SK-N-SH treated with all-trans-retinoic acid at 6 μM for 48 hours (cell line): Measurements from ENCODE around the gene GCSAM.

ENCODE experiments used
- ARNTL ChIP-seq: fragments of 450-650 bp; formaldehyde crosslinking; IDR thresholded peaks from 2 replicates; pipeline ENCODE4 v1.5.0; 2020; ENCODE audit warnings: low read depth, mild to moderate bottlenecking, moderate library complexity, borderline replicate concordance
- BACH2 ChIP-seq: fragments of 250-450 bp; sonication (Bioruptor Pico); IDR thresholded peaks from 2 replicates; pipeline ENCODE4 v1.9.0; 2021; ENCODE audit warnings: mild to moderate bottlenecking, borderline replicate concordance
- CREB5 ChIP-seq: fragments of 250-450 bp; sonication (Bioruptor Pico); IDR thresholded peaks from 2 replicates; pipeline ENCODE4 v1.5.1; 2020; ENCODE audit warnings: low read depth, mild to moderate bottlenecking, moderate library complexity
- ISL1 ChIP-seq: fragments of 250-450 bp; sonication (Bioruptor Pico); IDR thresholded peaks from 2 replicates; pipeline ENCODE4 v2.1.2; 2022; ENCODE audit warnings: mild to moderate bottlenecking, moderate library complexity
- RARB ChIP-seq: fragments of 250-450 bp; sonication (Bioruptor Pico); IDR thresholded peaks from 2 replicates; pipeline ENCODE4 v1.8.0; 2021; ENCODE audit warnings: mild to moderate bottlenecking, moderate library complexity
- ZC3H10 ChIP-seq: fragments of 250-450 bp; sonication (Bioruptor Pico); IDR thresholded peaks from 2 replicates; pipeline ENCODE4 v1.5.1; 2021; ENCODE audit warnings: mild to moderate bottlenecking, moderate library complexity
- ZFP3 ChIP-seq: fragments of 250-450 bp; sonication (Bioruptor Pico); IDR thresholded peaks from 2 replicates; pipeline ENCODE4 v1.5.0; 2020; ENCODE audit warnings: mild to moderate bottlenecking, moderate library complexity
- ZFP30 ChIP-seq: fragments of 450-650 bp; formaldehyde crosslinking; IDR thresholded peaks from 2 replicates; pipeline ENCODE4 v1.5.0; 2022; ENCODE audit warnings: mild to moderate bottlenecking, moderate library complexity
- ZNF8 ChIP-seq: fragments of 450-650 bp; formaldehyde crosslinking; IDR thresholded peaks from 2 replicates; pipeline ENCODE4 v1.5.0; 2020; ENCODE audit warnings: mild to moderate bottlenecking, moderate library complexity
- TF ChIP-seq, protein P1 (sequence below): fragments of 250-450 bp; sonication (Bioruptor Pico); IDR thresholded peaks from 2 replicates; pipeline ENCODE4 v1.8.0; 2020; ENCODE audit warnings: mild to moderate bottlenecking, moderate library complexity, borderline replicate concordance
- TF ChIP-seq, protein P2 (sequence below): fragments of 250-450 bp; sonication (Bioruptor Pico); IDR thresholded peaks from 2 replicates; pipeline ENCODE4 v1.5.0; 2020; ENCODE audit warnings: mild to moderate bottlenecking, moderate library complexity
- TF ChIP-seq, protein P3 (sequence below): fragments of 250-450 bp; sonication (Bioruptor Pico); IDR thresholded peaks from 2 replicates; pipeline ENCODE4 v1.5.1; 2021; ENCODE audit warnings: mild to moderate bottlenecking, moderate library complexity

- TF ChIP-seq, protein P1, sequence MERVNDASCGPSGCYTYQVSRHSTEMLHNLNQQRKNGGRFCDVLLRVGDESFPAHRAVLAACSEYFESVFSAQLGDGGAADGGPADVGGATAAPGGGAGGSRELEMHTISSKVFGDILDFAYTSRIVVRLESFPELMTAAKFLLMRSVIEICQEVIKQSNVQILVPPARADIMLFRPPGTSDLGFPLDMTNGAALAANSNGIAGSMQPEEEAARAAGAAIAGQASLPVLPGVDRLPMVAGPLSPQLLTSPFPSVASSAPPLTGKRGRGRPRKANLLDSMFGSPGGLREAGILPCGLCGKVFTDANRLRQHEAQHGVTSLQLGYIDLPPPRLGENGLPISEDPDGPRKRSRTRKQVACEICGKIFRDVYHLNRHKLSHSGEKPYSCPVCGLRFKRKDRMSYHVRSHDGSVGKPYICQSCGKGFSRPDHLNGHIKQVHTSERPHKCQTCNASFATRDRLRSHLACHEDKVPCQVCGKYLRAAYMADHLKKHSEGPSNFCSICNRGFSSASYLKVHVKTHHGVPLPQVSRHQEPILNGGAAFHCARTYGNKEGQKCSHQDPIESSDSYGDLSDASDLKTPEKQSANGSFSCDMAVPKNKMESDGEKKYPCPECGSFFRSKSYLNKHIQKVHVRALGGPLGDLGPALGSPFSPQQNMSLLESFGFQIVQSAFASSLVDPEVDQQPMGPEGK (CRISPR knock-in tag), result no peak
- TF ChIP-seq, protein P2, sequence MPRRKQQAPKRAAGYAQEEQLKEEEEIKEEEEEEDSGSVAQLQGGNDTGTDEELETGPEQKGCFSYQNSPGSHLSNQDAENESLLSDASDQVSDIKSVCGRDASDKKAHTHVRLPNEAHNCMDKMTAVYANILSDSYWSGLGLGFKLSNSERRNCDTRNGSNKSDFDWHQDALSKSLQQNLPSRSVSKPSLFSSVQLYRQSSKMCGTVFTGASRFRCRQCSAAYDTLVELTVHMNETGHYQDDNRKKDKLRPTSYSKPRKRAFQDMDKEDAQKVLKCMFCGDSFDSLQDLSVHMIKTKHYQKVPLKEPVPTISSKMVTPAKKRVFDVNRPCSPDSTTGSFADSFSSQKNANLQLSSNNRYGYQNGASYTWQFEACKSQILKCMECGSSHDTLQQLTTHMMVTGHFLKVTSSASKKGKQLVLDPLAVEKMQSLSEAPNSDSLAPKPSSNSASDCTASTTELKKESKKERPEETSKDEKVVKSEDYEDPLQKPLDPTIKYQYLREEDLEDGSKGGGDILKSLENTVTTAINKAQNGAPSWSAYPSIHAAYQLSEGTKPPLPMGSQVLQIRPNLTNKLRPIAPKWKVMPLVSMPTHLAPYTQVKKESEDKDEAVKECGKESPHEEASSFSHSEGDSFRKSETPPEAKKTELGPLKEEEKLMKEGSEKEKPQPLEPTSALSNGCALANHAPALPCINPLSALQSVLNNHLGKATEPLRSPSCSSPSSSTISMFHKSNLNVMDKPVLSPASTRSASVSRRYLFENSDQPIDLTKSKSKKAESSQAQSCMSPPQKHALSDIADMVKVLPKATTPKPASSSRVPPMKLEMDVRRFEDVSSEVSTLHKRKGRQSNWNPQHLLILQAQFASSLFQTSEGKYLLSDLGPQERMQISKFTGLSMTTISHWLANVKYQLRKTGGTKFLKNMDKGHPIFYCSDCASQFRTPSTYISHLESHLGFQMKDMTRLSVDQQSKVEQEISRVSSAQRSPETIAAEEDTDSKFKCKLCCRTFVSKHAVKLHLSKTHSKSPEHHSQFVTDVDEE (CRISPR knock-in tag), result no peak
- TF ChIP-seq ZFP3 (CRISPR knock-in tag), result no peak
- no peak for TF ChIP-seq ISL1 (CRISPR knock-in tag)
- TF ChIP-seq, protein P3, sequence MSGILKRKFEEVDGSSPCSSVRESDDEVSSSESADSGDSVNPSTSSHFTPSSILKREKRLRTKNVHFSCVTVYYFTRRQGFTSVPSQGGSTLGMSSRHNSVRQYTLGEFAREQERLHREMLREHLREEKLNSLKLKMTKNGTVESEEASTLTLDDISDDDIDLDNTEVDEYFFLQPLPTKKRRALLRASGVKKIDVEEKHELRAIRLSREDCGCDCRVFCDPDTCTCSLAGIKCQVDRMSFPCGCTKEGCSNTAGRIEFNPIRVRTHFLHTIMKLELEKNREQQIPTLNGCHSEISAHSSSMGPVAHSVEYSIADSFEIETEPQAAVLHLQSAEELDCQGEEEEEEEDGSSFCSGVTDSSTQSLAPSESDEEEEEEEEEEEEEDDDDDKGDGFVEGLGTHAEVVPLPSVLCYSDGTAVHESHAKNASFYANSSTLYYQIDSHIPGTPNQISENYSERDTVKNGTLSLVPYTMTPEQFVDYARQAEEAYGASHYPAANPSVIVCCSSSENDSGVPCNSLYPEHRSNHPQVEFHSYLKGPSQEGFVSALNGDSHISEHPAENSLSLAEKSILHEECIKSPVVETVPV, result no peak
- TF ChIP-seq BACH2 (CRISPR knock-in tag), result no peak
- TF ChIP-seq ARNTL (CRISPR knock-in tag), result no peak
- no peak for TF ChIP-seq RARB (CRISPR knock-in tag)
- no peak for TF ChIP-seq ZC3H10
- TF ChIP-seq ZNF8 (CRISPR knock-in tag), result no peak
- TF ChIP-seq CREB5, result no peak
- TF ChIP-seq ZFP30 (CRISPR knock-in tag), result no peak
Measured at GRCh38 chr3:112133626-112134334, 732 bp upstream of the GCSAM start.
